Body of pancreas (tissue), 4 donors: ENCODE measurements around the gene DNAH3. TPM values are rescaled to one million over a fixed set of nuclear protein-coding genes. Genes with fewer than 3 reads are reported as not detected.
A peak's percentile ranks its signal among the peaks of the same experiment; 100 is the strongest.

ENCODE experiments used
- ATAC-seq: fragments of 150-250 bp; one replicate; pipeline ENCODE4 v1.9.1; 2016
- DNase-seq, 4 donors: peaks; one replicate each; pipeline ENCODE4 v3.0.0-alpha.2; 2019
- H3K27ac ChIP-seq, 4 donors: fragments of 200-600 bp; sonication (generic); 1 replicate in 3 of 4; 2 replicates in 1 of 4; pipeline versions ENCODE4 v1.5.1 to v1.6.1; 2016 to 2019; ENCODE audit warnings: mild to moderate bottlenecking in 1 of 4, mixed read lengths in 1 of 4, moderate library complexity in 1 of 4
- H3K27me3 ChIP-seq, 2 donors: fragments of 200-600 bp; sonication (generic); one replicate each; pipeline ENCODE4 v1.6.0; 2016; ENCODE audit warnings: mild to moderate bottlenecking in 1 of 2
- H3K36me3 ChIP-seq, 2 donors: fragments of 200-600 bp; sonication (generic); replicated peaks in 1 of 2; 2 replicates each; pipeline ENCODE4 v1.5.1; 2016; ENCODE audit warnings: low read depth in 2 of 2; ENCODE audit not compliant: insufficient read depth in 1 of 2
- H3K4me1 ChIP-seq: fragments of 200-600 bp; sonication (generic); one replicate; pipeline ENCODE4 v1.6.0; 2016
- H3K4me3 ChIP-seq, 2 donors: fragments of 200-600 bp; sonication (generic); 1 replicate in 1 of 2; 2 replicates in 1 of 2; pipeline ENCODE4 v1.5.1; 2016 to 2019
- H3K9me3 ChIP-seq, 3 donors: fragments of 200-600 bp; sonication (generic); 1 replicate in 2 of 3; 2 replicates in 1 of 3; pipeline ENCODE4 v1.5.1; 2016
- CTCF ChIP-seq, 7 experiments: fragments of 450-650 bp in 4 of 7; fragments of 200-600 bp in 3 of 7; sonication (generic) in 3 of 7; IDR thresholded peaks; one replicate each; pipeline ENCODE4 v1.5.1; 2016 to 2019; ENCODE audit warnings: antibody characterized with exemption in 7 of 7
- POLR2A ChIP-seq, 3 donors: fragments of 450-650 bp; IDR thresholded peaks; one replicate each; pipeline ENCODE4 v1.6.1; 2016; ENCODE audit warnings: antibody characterized with exemption in 3 of 3, mild to moderate bottlenecking in 2 of 3
- WGBS, 2 donors: methylation state at CpG; one replicate each; pipeline ENCODE4 v1.1.5; 2017; 5-methylcytosine and 5-hydroxymethylcytosine counted together
- intact Hi-C: fragments of 100-400 bp; cut with DNase I; formaldehyde crosslinking; loops from one replicate; pipeline ENCODE4 v1.15.1; 2023
- total RNA-seq, 2 donors: library from RNA; depleted of rRNA; stranded (reverse); fragments of >200 nt; gene quantifications; one replicate each; pipeline ENCODE4 v1.1.0, GENCODE V29; 2016

DNAH3 gene
- total RNA-seq, 2 donors from 2014 or later: not detected

- no peak for TF ChIP-seq POLR2A (IDR thresholded peaks at IDR 0.05)
- no peak for TF ChIP-seq CTCF (IDR thresholded peaks at IDR 0.05)
- Histone ChIP-seq H3K27ac (peak overlapping the region; percentile 90 to 97 (median 95)), H3K36me3 (no peaks in the 10 kb centered on the region), H3K4me1 (peaks cover 82% of the 10 kb centered on the region), H3K9me3 (no peaks in the 10 kb centered on the region), H3K27me3 (no peaks in the 10 kb centered on the region), H3K4me3 (peak overlapping the region; percentile 45 to 59)
- DNase-seq (peak; percentile 33 to 64 (median 52)), ATAC-seq (no peak)
- WGBS, 2 donors: 38 to 39% methylated on average over 27 of the region's 27 CpGs
- intact Hi-C loops: loop anchor here (10.0 kb wide), 1 partner anchor 47 kb away; no protein-coding TSS in a partner anchor
These were observed 249.1 kb downstream of the DNAH3 start for GRCh38 chr16:20901436-20902112.

GRCh38 chr16:20901068-20901435 is 249.6 kb downstream of the DNAH3 start:
- Histone ChIP-seq H3K27ac (peak overlapping the region; percentile 90 to 97 (median 95)), H3K9me3 (no peaks in the 10 kb centered on the region), H3K4me3 (peak overlapping the region; percentile 45 to 59), H3K4me1 (peaks cover 77% of the 10 kb centered on the region), H3K36me3 (no peaks in the 10 kb centered on the region), H3K27me3 (no peaks in the 10 kb centered on the region)
- ATAC-seq (no peak), DNase-seq (no peak)
- TF ChIP-seq CTCF (IDR thresholded peaks at IDR 0.05): no peak
- TF ChIP-seq POLR2A (IDR thresholded peaks at IDR 0.05): no peak
- intact Hi-C loops: loop anchor here (10.0 kb wide), 1 partner anchor 46 kb away; no protein-coding TSS in a partner anchor
- whole genome bisulfite sequencing, 2 donors: 0 to 2% methylated on average over 19 to 20 of the region's 20 CpGs

GRCh38 chr16:20900299-20901067 is 250.2 kb downstream of the DNAH3 start, which contains the start of the genes DCUN1D3 and LYRM1:
TSS of gene DCUN1D3 (minus strand) at chr16:20900358. CDS start at chr16:20862538, 37,820 bp downstream.
TSS of gene LYRM1 (plus strand) at chr16:20900771. CDS start at chr16:20915556, 14,785 bp downstream.
- 0 to 1% methylated on average over 23 to 61 of the region's 62 CpGs for WGBS, 2 donors
- intact Hi-C loops: loop anchor here (10.0 kb wide), 1 partner anchor 46 kb away; no protein-coding TSS in a partner anchor

More at GRCh38 chr16:20900299-20901067, 250.2 kb downstream of the DNAH3 start, which contains the start of the genes DCUN1D3 and LYRM1:
- Histone ChIP-seq H3K4me3 (peak within 1 kb of the TSS; percentile 45 to 59), H3K27me3 (no peaks in the 10 kb centered on the region), H3K36me3 (no peaks in the 10 kb centered on the region), H3K27ac (peak within 1 kb of the TSS; percentile 90 to 97 (median 95)), H3K4me1 (peaks cover 71% of the 10 kb centered on the region), H3K9me3 (no peaks in the 10 kb centered on the region)
- ATAC-seq (peak; percentile 92), DNase-seq (peak; percentile 94 to 98 (median 96))
- TF ChIP-seq POLR2A (IDR thresholded peaks at IDR 0.05) (peak; percentile 87 to 95 (median 94)), CTCF (IDR thresholded peaks at IDR 0.05) (no peak)
